ENCODE measurements around the gene TRIM34.
"Not testable (repeated sequence)": the region's sequence is repeated elsewhere in the genome, so short reads cannot be mapped to it uniquely, and the experiment has no call there.

Gene TRIM34

DNA sequence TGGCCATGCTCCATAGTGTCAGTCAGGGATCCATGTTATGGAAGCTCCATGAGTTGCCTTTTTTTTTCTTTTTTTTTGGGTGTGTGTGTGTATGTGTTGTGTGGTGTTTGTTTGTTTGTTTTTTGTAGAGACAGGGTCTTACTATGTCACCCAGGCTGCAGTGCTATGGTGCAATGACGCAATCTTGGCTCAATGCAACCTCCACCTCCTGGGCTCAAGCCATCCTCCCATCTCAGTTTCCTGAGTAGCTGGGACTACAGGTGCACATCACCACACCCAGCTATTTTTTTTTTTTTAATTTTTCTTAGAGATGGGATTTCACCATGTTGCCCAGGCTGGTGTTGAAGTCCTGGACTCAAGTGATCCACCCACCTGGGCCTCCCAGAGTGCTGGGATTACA, 63.7 kb downstream of the TRIM34 start:
- no peak for DNase-seq

DNA sequence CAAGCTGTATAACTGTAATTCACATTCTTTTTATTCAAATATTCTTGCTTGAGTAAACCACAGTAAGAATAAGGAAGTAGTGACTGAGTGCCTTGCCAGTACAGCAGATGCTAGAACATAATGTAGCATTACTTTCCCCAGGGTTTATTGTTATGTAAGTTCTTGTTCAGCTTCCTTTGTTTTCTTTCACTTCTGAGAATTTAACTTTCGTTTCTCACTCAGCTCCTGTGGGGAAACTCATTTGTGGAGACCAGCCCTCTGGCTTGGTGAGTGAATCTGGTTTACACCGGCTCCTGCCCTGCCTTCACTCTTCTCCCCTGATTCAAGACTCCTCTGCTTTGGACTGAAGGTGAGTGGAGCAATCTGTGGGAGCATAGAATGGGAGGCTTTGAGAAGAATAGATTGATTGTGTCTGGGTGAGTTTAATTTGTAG, 64.8 kb downstream of the TRIM34 start, which contains the start of gene TRIM22:
TRIM22 (plus strand) TSS at position 240 of the 433 bp plus-strand sequence. CDS start 6,443 bp downstream, outside the sequence.
- DNase-seq, result no peak

DNA sequence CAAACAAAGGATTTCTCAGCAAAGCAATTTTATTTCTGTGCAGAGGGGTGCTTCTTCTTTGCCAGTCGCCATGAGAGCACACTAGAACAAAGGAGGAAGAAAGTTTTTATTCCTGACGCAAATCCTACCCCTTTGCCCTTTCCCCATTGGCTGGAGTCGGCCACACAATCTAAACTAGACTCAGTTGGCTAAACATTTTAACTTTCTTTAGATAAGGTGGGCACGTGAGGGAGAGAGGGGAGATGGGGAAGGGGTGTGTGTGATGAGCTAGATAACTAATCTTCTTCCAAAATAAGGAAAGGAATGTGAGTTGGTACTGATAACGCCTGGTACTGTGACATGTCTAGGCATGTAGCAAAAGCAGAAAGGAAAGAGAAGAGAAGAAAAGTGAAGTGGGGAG, 65.4 kb downstream of the TRIM34 start:
- DNase-seq, result no peak

DNA sequence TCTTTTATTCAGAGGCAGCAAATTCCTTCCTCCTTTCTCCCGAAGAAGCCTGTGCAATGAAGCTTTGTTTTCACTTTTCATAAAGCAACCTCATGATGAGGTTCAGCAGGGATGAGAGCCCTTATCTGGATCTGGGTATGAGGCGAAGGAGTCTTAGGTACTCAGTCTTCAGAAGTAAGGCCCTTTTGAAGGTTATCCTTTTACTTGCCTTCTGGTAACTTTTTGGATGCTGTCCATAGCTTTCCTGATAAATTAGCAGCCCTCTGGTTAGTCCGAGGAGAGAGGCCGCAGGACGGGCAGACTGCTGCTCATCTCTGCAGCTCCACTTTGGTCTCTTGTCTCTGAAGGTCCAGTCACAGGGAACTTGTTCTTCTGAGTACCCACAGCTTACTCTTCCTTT, 65.9 kb downstream of the TRIM34 start:
- DNase-seq, result no peak

DNA sequence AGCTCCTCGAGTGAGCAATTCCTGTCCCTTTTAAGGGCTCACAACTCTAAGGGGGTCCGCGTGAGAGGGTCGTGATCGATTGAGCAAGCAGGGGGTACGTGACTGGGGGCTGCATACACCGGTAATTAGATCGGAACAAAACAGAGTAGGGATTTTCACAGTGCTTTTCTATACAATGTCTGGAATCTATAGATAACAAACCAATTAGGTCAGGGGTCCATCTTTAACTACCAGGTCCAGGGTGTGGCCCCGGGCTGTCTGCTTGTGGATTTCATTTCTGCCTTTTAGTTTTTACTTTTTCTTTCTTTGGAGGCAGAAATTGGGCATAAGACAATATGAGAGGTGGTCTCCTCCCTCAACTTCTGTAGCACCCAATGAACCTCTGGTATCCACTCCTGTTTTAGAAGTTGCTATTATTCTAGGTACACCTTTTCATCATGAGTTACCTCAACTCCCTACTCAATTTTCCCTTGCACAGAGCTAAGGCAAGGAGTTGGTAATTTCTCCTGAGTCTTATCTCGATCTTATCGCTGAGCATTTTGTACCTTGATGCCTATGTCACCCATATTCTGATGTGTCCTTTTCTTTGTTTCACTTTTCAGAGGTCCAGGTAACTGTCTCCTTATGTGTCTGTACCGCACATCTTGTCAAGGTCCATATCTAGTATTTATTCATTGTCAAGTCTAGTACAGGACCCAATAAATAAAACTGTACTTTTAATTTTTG, 66.6 kb downstream of the TRIM34 start:
- not testable (repeated sequence) for DNase-seq

DNA sequence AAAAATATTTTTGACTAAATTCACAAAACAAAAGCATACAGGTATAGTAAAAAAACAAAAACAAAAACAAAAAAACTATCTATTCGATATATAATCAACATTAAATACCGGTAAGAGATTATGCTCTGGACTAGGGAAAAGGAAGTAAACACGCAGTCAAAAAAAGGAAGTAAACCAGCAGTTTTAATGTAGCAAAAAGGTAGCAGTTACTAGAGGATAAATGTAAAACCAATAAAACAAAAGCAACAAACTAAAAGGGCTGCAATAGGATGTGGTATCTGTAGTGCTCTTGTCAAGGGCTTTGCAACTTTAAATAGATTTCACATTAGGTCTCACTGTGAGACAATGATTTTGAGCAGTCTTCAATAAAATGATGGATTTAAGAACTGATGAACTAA, 67.2 kb downstream of the TRIM34 start:
- no peak for DNase-seq

Data from NCI-H446 treated with DMSO at 0.1 percent for 48 hours (cell line).